GM06990 (cell line): ENCODE measurements around the gene CEBPE.

Experiments
- DNase-seq: peaks from one replicate; pipeline ENCODE4 v3.0.0-alpha.2; 2011; ENCODE audit not compliant: insufficient read length; ENCODE audit errors: extremely low read depth
- H3K27me3 ChIP-seq: replicated peaks from 2 replicates; pipeline ENCODE4 v1.6.0; 2011; ENCODE audit warnings: low read length; ENCODE audit not compliant: control insufficient read depth, insufficient read depth
- H3K36me3 ChIP-seq: 2 replicates; pipeline ENCODE4 v1.5.1; 2011; ENCODE audit warnings: low read length; ENCODE audit not compliant: control insufficient read depth, insufficient read depth
- H3K4me3 ChIP-seq: replicated peaks from 2 replicates; pipeline ENCODE4 v1.5.1; 2011; ENCODE audit warnings: low read depth, mild to moderate bottlenecking, control low read depth, low read length
- TF ChIP-seq, protein P1 (sequence below): IDR thresholded peaks from 2 replicates; pipeline ENCODE4 v1.5.1; 2011; ENCODE audit warnings: low read length, control low read depth, mild to moderate bottlenecking, inconsistent platforms; ENCODE audit not compliant: insufficient read depth, poor library complexity, severe bottlenecking

Gene CEBPE

DNA sequence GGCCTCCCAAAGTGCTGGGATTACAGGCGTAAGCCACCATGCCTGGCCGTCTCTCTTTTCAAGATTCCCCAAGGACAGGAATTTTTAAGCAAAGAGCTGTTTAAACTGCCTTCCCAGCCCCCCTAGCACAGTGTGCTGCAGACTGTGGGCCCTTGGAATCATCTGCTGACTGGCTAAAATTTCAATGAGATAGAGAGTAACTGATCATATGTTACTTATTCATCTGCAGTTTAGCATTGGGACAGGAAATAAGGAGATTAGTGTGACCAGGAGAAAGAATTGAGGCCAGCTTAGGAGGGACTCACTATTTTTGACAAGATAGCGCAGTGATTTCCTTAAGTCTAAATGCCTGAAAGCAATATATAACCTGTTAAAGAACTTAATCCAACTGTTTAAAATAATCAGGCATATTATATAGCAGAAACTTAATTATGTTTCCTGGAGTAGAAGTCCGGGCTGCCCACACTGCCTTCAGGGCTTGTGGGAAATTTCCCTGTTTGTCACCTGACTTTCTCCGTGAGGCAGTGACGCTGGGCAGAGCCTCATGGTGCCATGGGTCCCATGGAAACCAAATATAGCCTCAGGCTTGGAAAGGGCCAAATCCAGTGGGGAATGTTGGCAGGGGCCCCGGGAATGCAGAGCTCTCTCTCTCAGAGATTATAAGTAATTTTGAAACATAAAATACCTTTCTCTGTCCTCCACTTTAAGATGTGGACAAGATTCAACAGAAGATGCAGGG lies 22.8 kb upstream of the CEBPE start:
- Histone ChIP-seq H3K4me3 (no peak overlapping the region), H3K36me3 (no peaks in the 10 kb centered on the region), H3K27me3 (peaks cover 5% of the 10 kb centered on the region; the same call in 1 of the 2 replicates)
- DNase-seq = no peak
- TF ChIP-seq, protein P1, sequence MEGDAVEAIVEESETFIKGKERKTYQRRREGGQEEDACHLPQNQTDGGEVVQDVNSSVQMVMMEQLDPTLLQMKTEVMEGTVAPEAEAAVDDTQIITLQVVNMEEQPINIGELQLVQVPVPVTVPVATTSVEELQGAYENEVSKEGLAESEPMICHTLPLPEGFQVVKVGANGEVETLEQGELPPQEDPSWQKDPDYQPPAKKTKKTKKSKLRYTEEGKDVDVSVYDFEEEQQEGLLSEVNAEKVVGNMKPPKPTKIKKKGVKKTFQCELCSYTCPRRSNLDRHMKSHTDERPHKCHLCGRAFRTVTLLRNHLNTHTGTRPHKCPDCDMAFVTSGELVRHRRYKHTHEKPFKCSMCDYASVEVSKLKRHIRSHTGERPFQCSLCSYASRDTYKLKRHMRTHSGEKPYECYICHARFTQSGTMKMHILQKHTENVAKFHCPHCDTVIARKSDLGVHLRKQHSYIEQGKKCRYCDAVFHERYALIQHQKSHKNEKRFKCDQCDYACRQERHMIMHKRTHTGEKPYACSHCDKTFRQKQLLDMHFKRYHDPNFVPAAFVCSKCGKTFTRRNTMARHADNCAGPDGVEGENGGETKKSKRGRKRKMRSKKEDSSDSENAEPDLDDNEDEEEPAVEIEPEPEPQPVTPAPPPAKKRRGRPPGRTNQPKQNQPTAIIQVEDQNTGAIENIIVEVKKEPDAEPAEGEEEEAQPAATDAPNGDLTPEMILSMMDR = no peak

DNA sequence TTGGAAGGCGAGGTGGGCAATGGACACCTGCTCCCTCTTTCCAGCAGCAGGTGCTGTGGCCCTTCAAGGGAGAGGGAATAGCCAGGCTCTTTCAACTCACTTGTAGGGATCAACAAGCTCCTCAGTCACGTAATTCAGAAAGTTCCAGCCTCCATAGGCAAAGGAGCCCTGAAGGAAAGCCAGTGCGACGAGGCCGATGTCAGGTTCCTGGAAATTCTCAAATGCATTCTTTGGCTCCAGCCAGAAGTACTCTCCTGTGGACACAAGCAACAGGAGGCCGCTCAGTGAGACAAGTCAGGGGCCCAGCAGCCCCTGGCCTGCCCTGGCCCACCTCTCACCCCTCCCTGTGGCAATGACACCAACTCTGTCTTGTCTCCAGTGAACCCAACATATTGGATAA lies 21.3 kb upstream of the CEBPE start:
- H3K36me3 ChIP-seq = no peaks in the 10 kb centered on the region
- H3K27me3 ChIP-seq = peaks cover 5% of the 10 kb centered on the region; the same call in 1 of the 2 replicates

DNA sequence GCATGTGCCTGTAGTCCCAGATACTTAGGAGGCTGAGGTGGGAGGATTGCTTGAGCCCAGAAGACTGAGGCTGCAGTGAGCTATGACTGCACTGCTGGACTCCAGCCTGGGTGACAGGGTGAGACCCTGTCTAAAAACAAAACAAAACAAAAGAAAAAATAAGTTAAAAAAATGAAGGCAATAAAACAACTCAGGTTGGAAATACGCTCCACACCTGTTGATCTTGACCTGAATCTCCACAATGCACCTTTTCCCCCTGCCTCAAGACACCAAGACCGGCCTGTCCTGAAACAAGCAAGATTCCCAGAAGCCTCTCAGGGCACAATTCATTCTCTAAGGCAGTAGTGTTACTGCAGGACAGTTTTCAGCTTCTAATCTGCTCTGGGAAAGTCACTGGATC lies 20.8 kb upstream of the CEBPE start:
- no peak for DNase-seq
- H3K27me3 ChIP-seq = peaks cover 5% of the 10 kb centered on the region; the same call in 1 of the 2 replicates
- no peaks in the 10 kb centered on the region for H3K36me3 ChIP-seq
- H3K4me3 ChIP-seq = no peak overlapping the region
- TF ChIP-seq, protein P1 = no peak

More for the DNA sequence above, 21.3 kb upstream of the CEBPE start:
- TF ChIP-seq, protein P1 = no peak
- no peak for DNase-seq
- H3K4me3 ChIP-seq = no peak overlapping the region

DNA sequence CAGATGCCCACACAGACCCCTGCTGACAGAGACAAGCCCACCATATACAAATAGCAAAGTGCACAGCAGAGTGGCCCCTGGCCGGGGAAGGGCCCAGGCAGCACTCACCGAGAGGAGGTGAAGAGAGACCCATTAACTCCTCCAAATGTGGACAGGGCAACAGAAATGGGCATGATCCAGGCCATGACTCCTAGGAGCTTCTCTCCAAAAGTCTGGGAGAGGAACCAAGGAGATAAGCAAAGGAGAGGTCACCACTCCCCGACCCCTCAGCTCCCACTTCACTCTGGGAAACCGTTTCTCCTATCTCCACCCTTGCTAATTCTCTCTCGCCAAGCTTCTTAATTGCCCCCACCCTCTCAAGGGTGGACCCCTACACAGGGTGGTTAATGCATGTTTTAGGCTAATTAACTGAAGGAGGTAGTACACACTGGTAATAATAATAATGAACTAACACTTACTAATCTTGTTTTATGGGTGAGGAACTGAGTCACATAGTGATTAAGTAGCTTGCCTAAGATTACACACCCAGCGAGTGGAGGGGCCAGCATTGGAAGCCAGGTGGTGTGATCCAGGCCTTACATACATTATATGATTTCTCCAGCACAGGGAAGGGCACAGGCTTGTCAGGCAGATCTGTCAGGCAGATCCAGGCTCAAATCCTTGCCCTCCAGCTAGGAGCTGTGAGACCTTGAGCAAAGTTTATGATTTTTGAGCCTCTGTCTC lies 18.9 kb upstream of the CEBPE start:
- Histone ChIP-seq H3K27me3 (peaks cover 5% of the 10 kb centered on the region; the same call in 1 of the 2 replicates), H3K36me3 (no peaks in the 10 kb centered on the region)

DNA sequence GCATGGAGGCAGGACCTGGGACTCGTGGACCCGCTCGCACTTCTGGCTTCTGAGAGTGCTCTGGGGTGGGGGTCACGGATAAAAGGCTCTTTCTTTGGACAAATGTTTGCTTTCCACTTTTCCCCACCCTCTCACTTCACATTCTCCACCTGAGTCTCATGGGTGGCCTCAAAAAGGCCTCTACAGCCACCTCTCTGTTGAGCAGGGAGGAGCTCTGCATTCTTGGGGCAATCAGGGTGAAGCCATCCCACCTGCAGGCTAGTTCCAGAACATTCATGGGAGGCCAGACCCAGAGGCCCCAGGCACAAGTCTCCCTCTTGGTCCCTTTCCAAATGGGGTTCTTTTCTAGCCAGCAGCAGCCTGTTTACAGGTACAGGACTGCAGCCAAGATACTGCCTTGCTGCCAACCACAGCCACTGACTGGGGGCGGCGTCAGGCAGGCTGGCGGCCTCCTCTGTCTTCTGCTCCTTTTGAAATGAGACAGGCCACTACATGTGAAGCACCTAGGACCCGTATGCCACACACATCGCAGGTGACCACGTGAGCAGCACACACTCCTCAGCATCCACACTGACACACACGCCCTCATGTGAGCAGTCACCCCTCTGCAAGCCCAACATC lies 18.2 kb upstream of the CEBPE start:
- Histone ChIP-seq H3K36me3 (no peaks in the 10 kb centered on the region), H3K27me3 (0 out of 2 replicates have a peak, but pooled peaks cover 3% of the 10 kb centered on the region), H3K4me3 (no peak overlapping the region)
- TF ChIP-seq, protein P1 = no peak
- no peak for DNase-seq

More for the DNA sequence above, 18.9 kb upstream of the CEBPE start:
- TF ChIP-seq, protein P1 = no peak
- no peak for DNase-seq
- H3K4me3 ChIP-seq = no peak overlapping the region
